ENCODE measurements around the gene CRYGA. TPM values are rescaled to one million over a fixed set of nuclear protein-coding genes. Genes with fewer than 3 reads are reported as not detected.

CRYGA gene
- polyA plus RNA-seq, 1 donor (not counting 4 experiments of a cell fraction or from before 2014, with no cell fraction given) = not detected

DNA sequence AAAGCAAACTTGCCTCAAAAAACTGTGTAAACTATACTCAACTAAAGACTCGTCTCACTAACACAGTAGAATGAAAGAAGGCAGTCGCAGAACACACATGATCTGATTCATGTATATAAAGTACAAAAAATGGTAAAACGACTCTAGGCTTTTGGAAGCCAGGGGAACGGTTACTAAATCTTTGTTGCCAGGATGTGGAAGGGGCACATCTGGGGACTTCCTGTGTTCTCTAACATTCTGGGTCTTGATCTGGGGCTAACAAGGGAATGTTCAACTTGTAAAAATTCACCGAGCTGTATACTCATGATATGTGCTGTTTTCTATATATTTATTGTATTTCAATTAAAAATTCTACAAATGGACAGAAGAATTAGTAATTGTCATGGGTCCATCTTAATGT, 40.8 kb upstream of the CRYGA start:
- no peak for DNase-seq (ENCODE audit: low read depth, low spot score)
- H2AFZ ChIP-seq (ENCODE audit: control insufficient read depth, low read length) = no peak overlapping the region
- dilution Hi-C loops (cut with MboI; ENCODE audit: extremely low pct_ligation_motif_present, low sequenced_read_pairs) = no loop called here
- no peak overlapping the region for H3K27ac ChIP-seq (ENCODE audit: control insufficient read depth, insufficient read depth, low read length)
- H3K9me1 ChIP-seq (ENCODE audit: control insufficient read depth, extremely low read depth, insufficient read depth, low read length) = no peaks in the 10 kb centered on the region
- H3K4me1 ChIP-seq (ENCODE audit: control insufficient read depth, extremely low read depth, insufficient read depth, low read length) = no peaks in the 10 kb centered on the region
- no peaks in the 10 kb centered on the region for H3K79me2 ChIP-seq (ENCODE audit: control insufficient read depth, insufficient read depth, low read length)
- no peak for FAIRE-seq
- H4K20me1 ChIP-seq (ENCODE audit: control insufficient read depth, extremely low read depth, insufficient read depth, low read length) = no peaks in the 10 kb centered on the region
- TF ChIP-seq EZH2 (IDR thresholded peaks at IDR 0.05; ENCODE audit: low read length) = no peak
- TF ChIP-seq, protein P1, sequence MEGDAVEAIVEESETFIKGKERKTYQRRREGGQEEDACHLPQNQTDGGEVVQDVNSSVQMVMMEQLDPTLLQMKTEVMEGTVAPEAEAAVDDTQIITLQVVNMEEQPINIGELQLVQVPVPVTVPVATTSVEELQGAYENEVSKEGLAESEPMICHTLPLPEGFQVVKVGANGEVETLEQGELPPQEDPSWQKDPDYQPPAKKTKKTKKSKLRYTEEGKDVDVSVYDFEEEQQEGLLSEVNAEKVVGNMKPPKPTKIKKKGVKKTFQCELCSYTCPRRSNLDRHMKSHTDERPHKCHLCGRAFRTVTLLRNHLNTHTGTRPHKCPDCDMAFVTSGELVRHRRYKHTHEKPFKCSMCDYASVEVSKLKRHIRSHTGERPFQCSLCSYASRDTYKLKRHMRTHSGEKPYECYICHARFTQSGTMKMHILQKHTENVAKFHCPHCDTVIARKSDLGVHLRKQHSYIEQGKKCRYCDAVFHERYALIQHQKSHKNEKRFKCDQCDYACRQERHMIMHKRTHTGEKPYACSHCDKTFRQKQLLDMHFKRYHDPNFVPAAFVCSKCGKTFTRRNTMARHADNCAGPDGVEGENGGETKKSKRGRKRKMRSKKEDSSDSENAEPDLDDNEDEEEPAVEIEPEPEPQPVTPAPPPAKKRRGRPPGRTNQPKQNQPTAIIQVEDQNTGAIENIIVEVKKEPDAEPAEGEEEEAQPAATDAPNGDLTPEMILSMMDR (optimal IDR thresholded peaks at IDR 0.05 in 1 of 3, IDR thresholded peaks at IDR 0.05 in 1 of 3, conservative IDR thresholded peaks at IDR 0.05 in 1 of 3; ENCODE audit: extremely low read depth in 1 of 3, insufficient read depth in 2 of 3, low read length in 3 of 3) = no peak
- H3K9me3 ChIP-seq (ENCODE audit: control insufficient read depth, low read depth, low read length) = no peaks in the 10 kb centered on the region
- H3K36me3 ChIP-seq (ENCODE audit: control insufficient read depth in 2 of 2, extremely low read depth in 1 of 2, insufficient read depth in 2 of 2, low read length in 2 of 2) = no peaks in the 10 kb centered on the region
- no peak overlapping the region for H3K4me2 ChIP-seq (ENCODE audit: control insufficient read depth, extremely low read depth, insufficient read depth, low read depth, low read length)
- H3K27me3 ChIP-seq (ENCODE audit: control insufficient read depth, extremely low read depth, insufficient read depth, low read length) = no peaks in the 10 kb centered on the region
- H3K4me3 ChIP-seq (ENCODE audit: control insufficient read depth in 2 of 3, extremely low read depth in 1 of 3, insufficient read depth in 2 of 3, low read depth in 1 of 3, low read length in 3 of 3) = no peak overlapping the region
- H3K9ac ChIP-seq (ENCODE audit: control insufficient read depth, extremely low read depth, insufficient read depth, low read length) = no peak overlapping the region

DNA sequence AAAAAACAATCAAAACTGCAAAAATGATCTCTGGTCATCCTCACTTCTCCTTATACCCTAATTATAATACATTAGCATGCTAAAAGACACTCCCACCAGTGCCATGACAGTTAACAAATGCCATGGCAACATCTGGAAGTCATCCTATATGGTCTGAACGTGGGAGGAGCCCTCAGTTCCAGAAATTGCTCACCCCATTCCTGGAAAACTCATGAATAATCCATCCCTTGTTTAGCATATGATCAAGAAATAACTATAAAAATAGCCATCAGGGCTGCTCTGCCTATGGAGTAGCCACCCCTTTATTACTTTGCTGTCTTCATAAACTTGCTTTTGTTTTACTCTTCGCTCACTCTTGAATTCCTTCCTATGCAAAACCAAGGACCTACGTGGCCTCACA, 32.1 kb upstream of the CRYGA start:
- Histone ChIP-seq H3K9me3 (ENCODE audit: control insufficient read depth, low read depth, low read length) (no peaks in the 10 kb centered on the region), H3K27ac (ENCODE audit: control insufficient read depth, insufficient read depth, low read length) (no peak overlapping the region), H3K9me1 (ENCODE audit: control insufficient read depth, extremely low read depth, insufficient read depth, low read length) (no peaks in the 10 kb centered on the region), H3K4me1 (ENCODE audit: control insufficient read depth, extremely low read depth, insufficient read depth, low read length) (peaks cover 9% of the 10 kb centered on the region), H2AFZ (ENCODE audit: control insufficient read depth, low read length) (no peak overlapping the region), H3K9ac (ENCODE audit: control insufficient read depth, extremely low read depth, insufficient read depth, low read length) (no peak overlapping the region), H3K4me3 (ENCODE audit: control insufficient read depth in 2 of 3, extremely low read depth in 1 of 3, insufficient read depth in 2 of 3, low read depth in 1 of 3, low read length in 3 of 3) (no peak overlapping the region), H3K36me3 (ENCODE audit: control insufficient read depth in 2 of 2, extremely low read depth in 1 of 2, insufficient read depth in 2 of 2, low read length in 2 of 2) (no peaks in the 10 kb centered on the region), H3K79me2 (ENCODE audit: control insufficient read depth, insufficient read depth, low read length) (no peaks in the 10 kb centered on the region), H3K27me3 (ENCODE audit: control insufficient read depth, extremely low read depth, insufficient read depth, low read length) (no peaks in the 10 kb centered on the region), H3K4me2 (ENCODE audit: control insufficient read depth, extremely low read depth, insufficient read depth, low read depth, low read length) (no peak overlapping the region), H4K20me1 (ENCODE audit: control insufficient read depth, extremely low read depth, insufficient read depth, low read length) (no peaks in the 10 kb centered on the region)
- DNase-seq (ENCODE audit: low read depth, low spot score) (no peak), FAIRE-seq (no peak)
- TF ChIP-seq, protein P1 (optimal IDR thresholded peaks at IDR 0.05 in 1 of 3, IDR thresholded peaks at IDR 0.05 in 1 of 3, conservative IDR thresholded peaks at IDR 0.05 in 1 of 3; ENCODE audit: extremely low read depth in 1 of 3, insufficient read depth in 2 of 3, low read length in 3 of 3) = no peak
- no peak for TF ChIP-seq EZH2 (IDR thresholded peaks at IDR 0.05; ENCODE audit: low read length)
- dilution Hi-C loops (cut with MboI; ENCODE audit: extremely low pct_ligation_motif_present, low sequenced_read_pairs) = no loop called here

All from keratinocyte (primary cell).